OCI-LY1 (cell line): Measurements from ENCODE around the gene CLEC16A.

Source experiments
- CTCF ChIP-seq: fragments of 200-600 bp; sonication (generic), shearing (Covaris generic); IDR thresholded peaks from 2 replicates; pipeline ENCODE4 v1.5.1; 2017; ENCODE audit warnings: mild to moderate bottlenecking, antibody characterized with exemption, low read length, moderate library complexity, mixed read lengths
- EZH2 ChIP-seq: fragments of 200-600 bp; sonication (generic), shearing (Covaris generic); IDR thresholded peaks from 2 replicates; pipeline ENCODE4 v1.8.0; 2017; ENCODE audit warnings: borderline replicate concordance, mixed run types, mild to moderate bottlenecking, antibody characterized with exemption, low read length, moderate library complexity, mixed read lengths

DNA sequence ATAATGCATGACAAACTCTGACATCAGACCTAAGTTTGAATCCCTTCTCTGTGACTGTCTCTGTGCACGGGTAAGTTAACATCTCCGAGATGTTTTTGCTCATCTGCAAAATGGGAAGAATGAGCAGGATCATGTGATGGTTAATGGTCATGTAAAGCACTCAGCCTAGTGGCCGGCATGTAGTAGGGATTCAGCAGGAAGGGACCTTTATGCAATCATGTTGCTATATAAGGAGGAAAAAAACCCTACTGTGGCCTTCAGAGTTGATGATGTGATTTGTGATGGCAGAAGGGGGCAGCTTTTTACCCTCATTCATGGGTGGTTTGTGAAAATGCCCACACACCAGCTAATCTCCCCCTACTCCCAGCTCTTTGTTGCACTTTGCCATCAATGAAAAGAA, 24.1 kb downstream of the CLEC16A start:
- TF ChIP-seq CTCF (no peak), EZH2 (no peak)
